ENCODE results near the gene GPRC5C.
A peak's percentile ranks its signal among the peaks of the same experiment; 100 is the strongest.

The GPRC5C gene

GRCh38 chr17:74432424-74432690 lies 469 bp downstream of the GPRC5C start:
- no peak for DNase-seq
- no peak overlapping the region for H3K27ac Mint-ChIP-seq
- ATAC-seq (replicated peaks): no peak
- H3K36me3 Mint-ChIP-seq: peaks cover 5 to 15% of the 10 kb centered on the region in 2 donors
- peaks cover 0 to 4% of the 10 kb centered on the region in 2 donors for H3K9me3 Mint-ChIP-seq
- peak overlapping the region in 1 of 2 donors; percentile 75 for H3K4me3 Mint-ChIP-seq
- peaks cover 22 to 53% of the 10 kb centered on the region in 2 donors for H3K4me1 Mint-ChIP-seq
- peaks cover 36 to 55% of the 10 kb centered on the region in 2 donors for H3K27me3 Mint-ChIP-seq

- Mint-ChIP-seq H3K9me3 (peaks cover under 1 to 5% of the 10 kb centered on the region in 2 donors), H3K36me3 (peaks cover 5 to 15% of the 10 kb centered on the region in 2 donors), H3K27ac (peak overlapping the region; percentile 56), H3K27me3 (peaks cover 36 to 52% of the 10 kb centered on the region in 2 donors), H3K4me1 (peaks cover 22 to 48% of the 10 kb centered on the region in 2 donors), H3K4me3 (peak overlapping the region; percentile 65 to 75)
- ATAC-seq (replicated peaks) (no peak), DNase-seq (no peak)
These were observed 991 bp downstream of the GPRC5C start for GRCh38 chr17:74432766-74433391.

- peaks cover 2 to 7% of the 10 kb centered on the region in 2 donors for H3K9me3 Mint-ChIP-seq
- H3K4me1 Mint-ChIP-seq: peaks cover 22 to 47% of the 10 kb centered on the region in 2 donors
- H3K36me3 Mint-ChIP-seq: peaks cover 6 to 15% of the 10 kb centered on the region in 2 donors
- no peak overlapping the region for H3K27ac Mint-ChIP-seq
- peaks cover 36 to 51% of the 10 kb centered on the region in 2 donors for H3K27me3 Mint-ChIP-seq
- peak overlapping the region; percentile 8 to 41 for H3K4me3 Mint-ChIP-seq
- DNase-seq: no peak
- ATAC-seq (replicated peaks): no peak
These were observed 1.7 kb downstream of the GPRC5C start for GRCh38 chr17:74433421-74434121.

- H3K27me3 Mint-ChIP-seq: peaks cover 31 to 40% of the 10 kb centered on the region in 2 donors
- ATAC-seq (replicated peaks): no peak
- H3K9me3 Mint-ChIP-seq: peaks cover 12 to 14% of the 10 kb centered on the region in 2 donors
- H3K4me1 Mint-ChIP-seq: peaks cover 17 to 41% of the 10 kb centered on the region in 2 donors
- no peak overlapping the region for H3K4me3 Mint-ChIP-seq
- H3K27ac Mint-ChIP-seq: no peak overlapping the region
- peaks cover 15 to 24% of the 10 kb centered on the region in 2 donors for H3K36me3 Mint-ChIP-seq
- DNase-seq: no peak
These were observed 4.0 kb downstream of the GPRC5C start for GRCh38 chr17:74435775-74436359.

- peaks cover 13 to 34% of the 10 kb centered on the region in 2 donors for H3K4me1 Mint-ChIP-seq
- DNase-seq (no peak), ATAC-seq (replicated peaks) (no peak)
- H3K27ac Mint-ChIP-seq: no peak overlapping the region
- peaks cover 13 to 14% of the 10 kb centered on the region in 2 donors for H3K9me3 Mint-ChIP-seq
- no peak overlapping the region for H3K4me3 Mint-ChIP-seq
- H3K27me3 Mint-ChIP-seq: peaks cover 31 to 39% of the 10 kb centered on the region in 2 donors
- H3K36me3 Mint-ChIP-seq: peaks cover 23 to 29% of the 10 kb centered on the region in 2 donors
These were observed 5.8 kb downstream of the GPRC5C start for GRCh38 chr17:74437702-74438101.

GRCh38 chr17:74439691-74440567 lies 8.0 kb downstream of the GPRC5C start:
- H3K36me3 Mint-ChIP-seq: peaks cover 23 to 24% of the 10 kb centered on the region in 2 donors

GRCh38 chr17:74441537-74441936 lies 9.6 kb downstream of the GPRC5C start:
- H3K27ac Mint-ChIP-seq: no peak overlapping the region
- H3K4me3 Mint-ChIP-seq: no peak overlapping the region
- peaks cover 14 to 40% of the 10 kb centered on the region in 2 donors for H3K4me1 Mint-ChIP-seq
- H3K9me3 Mint-ChIP-seq: peaks cover 13 to 14% of the 10 kb centered on the region in 2 donors
- no peak for ATAC-seq (replicated peaks)
- DNase-seq: no peak
- H3K27me3 Mint-ChIP-seq: peaks cover 7 to 10% of the 10 kb centered on the region in 2 donors
- H3K36me3 Mint-ChIP-seq: peaks cover 22 to 23% of the 10 kb centered on the region in 2 donors

More at GRCh38 chr17:74439691-74440567, 8.0 kb downstream of the GPRC5C start:
- no peak overlapping the region for H3K4me3 Mint-ChIP-seq
- H3K27ac Mint-ChIP-seq: peak overlapping the region; percentile 22
- DNase-seq: no peak
- peaks cover 14 to 37% of the 10 kb centered on the region in 2 donors for H3K4me1 Mint-ChIP-seq
- H3K9me3 Mint-ChIP-seq: peaks cover 13 to 14% of the 10 kb centered on the region in 2 donors
- ATAC-seq (replicated peaks): no peak
- H3K27me3 Mint-ChIP-seq: peaks cover 16 to 19% of the 10 kb centered on the region in 2 donors

GRCh38 chr17:74442291-74442669 lies 10.4 kb downstream of the GPRC5C start:
- Mint-ChIP-seq H3K27me3 (peaks cover 8 to 9% of the 10 kb centered on the region in 2 donors), H3K4me1 (peaks cover 19 to 48% of the 10 kb centered on the region in 2 donors), H3K27ac (peak overlapping the region; percentile 93), H3K9me3 (peaks cover 10 to 13% of the 10 kb centered on the region in 2 donors), H3K36me3 (peaks cover 15 to 21% of the 10 kb centered on the region in 2 donors), H3K4me3 (no peak overlapping the region)
- DNase-seq (no peak), ATAC-seq (replicated peaks) (no peak)

GRCh38 chr17:74442670-74443515 lies 11.0 kb downstream of the GPRC5C start:
- H3K36me3 Mint-ChIP-seq: peaks cover 18 to 21% of the 10 kb centered on the region in 2 donors
- peaks cover 22 to 52% of the 10 kb centered on the region in 2 donors for H3K4me1 Mint-ChIP-seq
- ATAC-seq (replicated peaks) (peak; percentile 90), DNase-seq (peak; percentile 73)
- H3K27me3 Mint-ChIP-seq: peaks cover 12 to 13% of the 10 kb centered on the region in 2 donors
- H3K9me3 Mint-ChIP-seq: peaks cover 8 to 13% of the 10 kb centered on the region in 2 donors
- H3K27ac Mint-ChIP-seq: peak overlapping the region; percentile 93
- peak overlapping the region; percentile 69 to 76 for H3K4me3 Mint-ChIP-seq

GRCh38 chr17:74443516-74444296 lies 11.8 kb downstream of the GPRC5C start:
- no peak for ATAC-seq (replicated peaks)
- Mint-ChIP-seq H3K27ac (peak overlapping the region; percentile 93), H3K27me3 (peaks cover 12 to 13% of the 10 kb centered on the region in 2 donors)

GRCh38 chr17:74444406-74444805 lies 12.5 kb downstream of the GPRC5C start:
- DNase-seq: no peak
- Mint-ChIP-seq H3K36me3 (peaks cover 18 to 20% of the 10 kb centered on the region in 2 donors), H3K27me3 (peaks cover 12 to 13% of the 10 kb centered on the region in 2 donors)

More at GRCh38 chr17:74443516-74444296, 11.8 kb downstream of the GPRC5C start:
- Mint-ChIP-seq H3K36me3 (peaks cover 18 to 20% of the 10 kb centered on the region in 2 donors), H3K9me3 (peaks cover 6 to 10% of the 10 kb centered on the region in 2 donors), H3K4me1 (peaks cover 22 to 52% of the 10 kb centered on the region in 2 donors), H3K4me3 (peak overlapping the region in 1 of 2 donors; percentile 69)
- no peak for DNase-seq

GRCh38 chr17:74445158-74445557 lies 13.3 kb downstream of the GPRC5C start:
- H3K4me1 Mint-ChIP-seq: peaks cover 20 to 48% of the 10 kb centered on the region in 2 donors

More at GRCh38 chr17:74444406-74444805, 12.5 kb downstream of the GPRC5C start:
- peaks cover 22 to 52% of the 10 kb centered on the region in 2 donors for H3K4me1 Mint-ChIP-seq
- H3K27ac Mint-ChIP-seq: no peak overlapping the region
- no peak for ATAC-seq (replicated peaks)
- peaks cover 5 to 6% of the 10 kb centered on the region in 2 donors for H3K9me3 Mint-ChIP-seq
- no peak overlapping the region for H3K4me3 Mint-ChIP-seq

More at GRCh38 chr17:74445158-74445557, 13.3 kb downstream of the GPRC5C start:
- Mint-ChIP-seq H3K9me3 (peaks cover under 1 to 3% of the 10 kb centered on the region in 2 donors), H3K27ac (no peak overlapping the region), H3K27me3 (peaks cover 19 to 21% of the 10 kb centered on the region in 2 donors), H3K36me3 (peaks cover 13 to 16% of the 10 kb centered on the region in 2 donors), H3K4me3 (no peak overlapping the region)
- DNase-seq: no peak
- ATAC-seq (replicated peaks): no peak
